ENCODE data around the gene C16orf96.

Gene C16orf96

DNA sequence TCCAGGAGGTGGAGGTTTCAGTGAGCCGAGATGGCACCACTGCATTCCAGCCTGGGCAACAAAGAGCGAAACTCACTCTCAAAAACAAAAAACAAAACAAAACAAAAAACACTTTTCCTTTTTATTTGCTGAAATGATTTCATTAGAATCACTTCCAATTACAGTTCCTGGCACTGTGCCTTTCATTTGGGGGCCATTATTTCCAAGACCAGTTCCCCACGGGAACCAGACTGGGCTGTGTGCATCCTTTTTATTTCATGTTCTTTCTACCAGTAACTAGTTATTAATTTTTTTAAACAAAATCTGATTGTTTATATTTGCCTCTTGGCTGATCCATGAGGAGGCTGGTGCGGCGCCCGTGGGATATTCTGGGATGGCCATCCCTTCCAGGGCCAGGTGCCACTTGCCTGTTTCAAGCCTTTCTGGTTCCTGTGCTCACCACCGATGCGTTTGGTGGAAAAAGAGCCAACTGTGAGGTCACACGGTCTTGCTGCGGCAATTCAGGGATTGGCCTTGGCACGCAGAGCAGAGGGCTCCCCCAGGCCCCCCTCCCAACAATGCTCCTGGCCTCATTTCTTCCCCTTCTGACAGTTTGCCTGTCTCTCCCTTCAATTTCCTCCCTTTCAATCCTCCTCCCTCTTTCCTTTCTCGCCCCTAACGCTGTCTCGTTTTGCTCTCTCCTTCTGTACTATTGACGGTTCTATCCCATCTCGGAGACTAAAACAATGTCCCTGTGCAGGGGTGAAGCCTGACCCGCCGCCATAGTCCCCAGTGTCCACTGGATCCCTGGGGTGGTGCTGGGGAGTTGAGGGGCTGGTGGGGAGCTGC lies 45.1 kb downstream of the C16orf96 start:
- DNase-seq (ENCODE audit: low read depth) = no peak

DNA sequence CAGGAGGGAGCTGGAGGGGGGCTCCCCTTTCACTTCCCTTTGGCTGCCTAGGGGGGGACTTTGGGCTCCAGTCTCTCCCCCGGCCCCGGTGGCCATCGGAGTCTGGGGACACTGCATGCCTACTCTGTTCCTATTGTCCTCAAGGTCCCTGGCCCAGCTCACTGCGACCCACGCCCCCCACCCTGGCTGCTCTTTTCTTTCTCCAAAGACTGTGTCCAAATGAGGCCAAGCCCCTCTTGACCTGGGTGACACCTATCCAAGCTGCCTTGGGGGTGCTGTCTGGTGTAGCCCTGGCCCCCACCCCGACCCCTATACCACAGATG lies 45.7 kb downstream of the C16orf96 start:
- no peak for DNase-seq (ENCODE audit: low read depth)

DNA sequence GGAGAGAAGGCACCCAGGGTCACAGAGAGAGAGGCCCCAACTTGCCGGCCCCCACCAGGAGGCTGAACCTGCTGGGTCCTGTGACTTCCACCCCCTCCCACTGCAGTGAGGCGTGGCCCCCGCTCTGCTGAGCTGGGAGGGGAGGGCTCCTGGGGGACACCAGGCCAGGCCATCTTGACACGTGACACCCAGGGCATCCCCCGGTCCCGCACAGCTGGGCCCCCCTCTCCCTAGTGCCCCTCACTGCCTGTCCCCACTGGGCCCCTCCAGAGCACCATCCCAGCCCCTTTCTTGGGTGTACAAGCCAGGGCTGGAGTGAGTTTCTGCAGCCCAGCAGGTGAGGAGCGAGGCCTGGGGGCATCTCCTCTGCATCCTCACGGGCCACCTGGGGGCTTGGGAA lies 46.2 kb downstream of the C16orf96 start:
- DNase-seq (ENCODE audit: low read depth) = no peak

DNA sequence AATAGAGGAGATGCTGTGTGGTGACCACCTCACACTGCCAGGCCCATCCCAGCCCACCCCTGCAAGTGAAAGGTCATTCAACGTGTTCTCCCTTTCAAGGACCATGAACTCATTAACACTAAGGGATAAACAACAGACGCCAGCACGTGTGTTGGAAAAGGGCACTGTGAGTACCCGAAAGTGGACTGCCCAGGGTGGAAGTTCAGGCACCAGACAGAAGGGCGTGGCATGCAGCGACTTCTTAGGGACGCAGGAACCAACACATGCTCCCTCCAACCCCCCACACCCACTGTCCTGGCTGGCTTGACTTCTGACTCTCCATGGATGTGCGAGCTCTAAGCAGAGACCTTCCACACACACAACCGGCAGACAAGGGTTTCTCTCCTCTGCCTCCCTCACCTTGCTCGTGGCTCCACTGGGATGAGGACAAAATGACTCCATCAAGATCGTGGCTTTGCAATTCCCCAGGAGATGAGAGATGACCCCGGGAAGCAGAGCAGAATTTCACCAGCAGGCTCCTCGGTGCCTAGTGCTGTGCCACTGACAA lies 47.6 kb downstream of the C16orf96 start:
- no peak for DNase-seq (ENCODE audit: low read depth)

DNA sequence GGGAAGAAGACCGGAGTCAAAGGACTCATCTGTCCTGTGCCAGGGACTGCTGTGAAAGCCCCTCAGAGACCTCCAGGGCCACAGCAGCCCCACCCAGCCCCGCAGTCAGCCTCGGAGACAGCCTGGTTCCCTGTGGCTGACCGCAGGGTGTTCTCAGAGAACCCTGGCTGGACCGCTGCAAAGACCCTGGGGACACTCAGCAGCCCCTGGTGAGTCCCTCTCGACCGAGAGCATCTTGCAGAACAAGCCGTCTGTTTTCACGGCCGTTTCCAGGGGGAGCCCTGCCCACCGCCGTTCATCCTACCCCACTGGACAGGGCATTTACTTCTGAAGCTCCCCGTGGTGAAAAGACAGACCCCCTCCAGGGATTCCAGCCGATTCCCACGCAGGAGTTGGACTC lies 48.3 kb downstream of the C16orf96 start:
- DNase-seq (ENCODE audit: low read depth) = no peak

DNA sequence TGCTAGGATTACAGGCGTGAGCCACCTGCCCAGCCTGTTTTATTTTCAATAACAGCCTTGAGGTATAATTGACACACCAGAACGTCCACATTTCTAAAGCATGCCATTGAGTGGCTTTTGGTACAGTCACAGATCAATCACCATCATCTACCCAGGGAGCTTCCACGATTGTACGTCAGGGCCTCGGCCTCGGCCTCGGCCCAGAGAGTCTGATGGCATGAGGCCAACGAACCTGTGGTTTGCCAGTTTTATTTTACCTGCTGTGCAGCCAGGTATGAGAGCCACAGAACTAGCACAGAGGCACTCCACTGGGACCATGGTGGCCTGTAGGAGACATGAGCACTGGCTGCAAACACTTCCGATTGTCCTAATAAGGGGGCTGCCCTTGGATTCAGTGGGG lies 50.2 kb downstream of the C16orf96 start:
- DNase-seq (ENCODE audit: low read depth) = no peak

DNA sequence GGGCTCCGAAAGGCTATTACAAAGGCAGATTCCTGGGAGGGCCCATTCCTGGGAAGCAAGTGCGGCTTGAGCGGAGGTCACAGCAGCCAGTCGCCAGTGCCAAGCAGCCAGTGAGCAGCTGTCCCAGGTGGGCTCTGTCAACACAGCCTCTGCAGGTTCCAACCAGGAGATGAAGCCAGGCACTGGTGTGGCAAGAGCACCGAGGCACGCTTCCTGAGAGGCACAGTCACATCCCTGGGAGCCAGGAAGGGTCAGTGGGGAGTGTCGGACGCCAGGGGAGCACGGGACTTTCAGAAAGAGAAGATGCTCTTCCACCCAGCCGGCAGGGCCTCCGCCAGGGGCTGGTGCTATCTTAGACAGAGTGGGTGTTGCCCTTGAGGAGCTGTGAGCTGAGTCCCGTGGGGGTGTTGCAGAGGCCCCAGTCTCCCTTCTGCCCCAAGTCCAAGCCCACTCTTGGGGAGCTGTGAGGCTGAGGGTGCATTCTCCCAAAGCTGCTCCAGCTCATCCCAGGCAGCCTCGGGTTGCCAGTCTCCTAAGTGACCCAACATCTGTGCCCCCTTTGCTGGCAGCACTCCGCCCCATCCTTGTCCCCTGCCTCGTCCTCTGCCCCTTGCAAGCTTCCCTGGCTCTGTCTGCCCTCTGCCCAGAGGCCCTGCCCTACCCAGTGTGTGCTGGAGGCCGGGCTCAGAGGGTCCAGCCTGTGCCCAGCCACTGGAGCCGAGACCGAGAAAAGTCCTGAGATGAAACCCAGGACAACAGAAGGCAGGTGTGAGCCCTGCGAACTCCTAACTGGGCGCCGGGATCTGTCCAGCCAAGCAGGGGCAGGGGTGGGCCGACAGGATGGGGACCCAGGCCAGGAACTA lies 51.9 kb downstream of the C16orf96 start:
- no peak for DNase-seq (ENCODE audit: low read depth)

DNA sequence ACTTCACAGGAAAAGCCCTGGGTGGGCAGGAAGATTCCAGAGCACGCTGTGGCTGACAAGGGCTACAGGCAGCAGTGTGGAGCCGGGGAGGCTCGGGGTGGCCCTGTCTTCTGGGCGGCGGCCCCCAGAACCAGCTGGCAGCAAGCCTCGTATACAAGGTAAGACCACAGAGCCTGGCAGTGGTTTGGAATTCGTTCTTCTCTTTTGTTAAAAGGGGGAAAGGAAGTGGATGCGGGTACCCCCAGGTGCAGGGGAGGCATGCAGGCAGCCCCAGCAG lies 52.5 kb downstream of the C16orf96 start:
- DNase-seq (ENCODE audit: low read depth) = no peak

DNA sequence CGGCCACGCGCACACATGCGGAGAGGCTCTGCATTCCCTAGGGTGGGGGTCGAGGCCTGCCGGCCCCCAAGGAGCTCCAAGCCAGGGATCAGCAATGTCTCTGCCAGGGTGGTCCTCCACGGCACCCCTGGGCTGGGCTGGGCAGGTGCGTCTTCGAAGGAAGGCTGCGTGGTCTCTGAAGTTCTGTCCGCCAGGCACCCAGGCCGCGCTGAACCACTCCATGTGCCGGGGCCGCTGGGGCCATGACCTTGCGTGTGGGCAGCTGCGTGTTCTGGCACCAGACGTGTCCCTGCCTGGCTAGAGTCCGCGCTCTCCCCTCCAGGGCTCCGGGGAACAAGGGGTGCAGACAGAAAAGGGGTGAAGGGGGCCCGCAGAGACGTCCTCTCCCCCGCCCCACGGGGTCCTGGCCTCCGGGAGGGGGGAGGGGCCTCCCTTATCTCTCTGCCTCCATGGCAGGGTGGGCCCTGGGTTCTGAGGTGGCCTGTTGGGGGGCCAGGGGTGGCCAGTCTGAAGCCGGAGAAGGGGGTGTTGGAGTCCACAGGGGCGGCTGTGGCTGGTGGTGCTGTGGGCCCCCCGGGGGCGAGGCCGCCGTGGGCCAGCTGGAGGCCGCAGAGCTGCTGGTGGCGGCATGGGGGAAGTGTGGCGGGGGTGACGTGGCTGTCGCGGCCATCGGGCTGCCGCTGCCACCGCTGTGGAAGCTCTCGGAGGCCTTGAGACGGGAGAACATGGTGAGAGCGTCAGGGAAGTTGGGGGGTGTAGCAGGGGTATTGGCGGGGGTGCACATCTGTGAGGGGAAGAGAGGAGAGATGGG lies 53.3 kb downstream of the C16orf96 start:
- no peak for DNase-seq (ENCODE audit: low read depth)

DNA sequence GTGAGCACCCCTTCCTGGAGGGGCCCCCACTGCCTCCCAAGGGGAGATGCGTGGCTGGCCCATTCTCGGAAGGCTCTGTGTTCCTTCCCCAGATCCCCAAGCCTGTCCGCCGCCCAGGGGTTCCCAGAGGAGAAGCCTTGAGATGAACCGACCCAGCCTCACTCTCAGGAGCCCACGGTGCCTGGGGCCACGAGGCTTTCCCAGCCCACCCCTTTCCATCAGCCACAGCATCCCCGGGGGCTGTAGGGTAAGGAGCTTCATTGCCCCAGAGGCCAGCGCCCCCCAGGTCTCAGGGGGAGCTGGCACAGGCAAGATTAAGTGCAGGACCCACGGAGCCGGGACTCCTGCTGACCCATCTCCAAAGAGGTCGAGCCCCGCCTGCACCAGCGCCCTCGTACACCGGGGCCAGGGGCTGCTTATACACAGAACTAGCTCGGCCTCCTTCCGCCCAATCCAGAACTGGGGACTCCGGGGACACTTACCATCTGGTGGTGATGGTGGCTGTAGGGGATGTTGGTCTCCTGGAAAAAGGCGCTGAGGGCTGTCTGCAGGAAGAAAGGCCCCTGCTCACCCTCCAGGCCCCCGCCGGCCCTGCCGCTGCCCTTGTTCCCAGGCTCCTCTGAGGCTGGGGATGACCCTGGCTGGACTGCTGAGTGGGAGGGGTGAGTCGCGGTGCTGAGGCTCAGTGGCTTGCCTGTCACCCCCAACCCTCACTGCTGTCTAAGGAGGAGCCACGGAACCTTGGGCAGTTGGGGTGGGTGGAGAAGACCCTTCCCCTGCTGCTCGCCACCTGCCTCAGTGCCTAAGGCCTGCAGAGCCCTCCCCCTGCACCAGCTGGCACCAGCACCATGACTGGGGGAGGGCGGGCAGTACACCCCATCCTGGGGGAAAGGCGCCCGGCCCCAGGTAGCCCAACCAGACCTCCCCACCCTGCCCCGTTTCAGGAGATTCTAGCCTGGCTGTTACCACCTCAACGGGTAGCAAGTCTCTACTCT lies 54.2 kb downstream of the C16orf96 start:
- no peak for DNase-seq (ENCODE audit: low read depth)

DNA sequence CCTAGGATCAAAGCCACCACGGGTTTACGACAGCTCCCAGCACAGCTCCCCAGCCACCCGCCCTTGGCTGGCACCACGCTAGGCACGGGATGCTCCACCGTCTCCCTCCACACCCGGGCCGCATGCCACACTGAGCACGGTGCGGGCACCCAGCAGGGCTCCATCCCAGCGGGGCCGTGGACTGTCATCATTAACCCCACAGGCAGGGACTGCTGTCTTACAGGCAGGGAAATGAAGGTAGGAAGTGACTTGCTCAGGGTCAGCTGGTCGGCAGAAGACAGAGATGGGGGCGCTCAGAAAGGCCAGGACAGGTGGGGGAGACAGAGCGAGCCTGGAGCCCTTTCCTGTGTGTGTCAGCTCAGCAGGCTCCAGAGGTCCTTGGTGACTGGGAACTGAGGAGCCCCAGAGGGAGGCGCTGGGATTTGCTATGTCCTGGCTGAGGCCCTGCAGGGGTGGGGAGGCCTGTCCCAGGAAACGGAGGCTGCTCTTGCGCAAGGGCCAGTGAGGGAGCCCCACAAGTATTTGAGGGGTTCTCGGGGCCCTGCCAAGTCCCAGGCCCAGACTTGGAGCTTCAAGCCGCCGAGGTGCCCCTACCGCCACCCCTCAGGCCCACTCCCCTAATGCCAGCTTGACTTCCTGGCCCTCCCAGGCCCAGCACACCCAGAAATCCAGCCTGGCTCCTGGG lies 55.3 kb downstream of the C16orf96 start:
- no peak for DNase-seq (ENCODE audit: low read depth)

DNA sequence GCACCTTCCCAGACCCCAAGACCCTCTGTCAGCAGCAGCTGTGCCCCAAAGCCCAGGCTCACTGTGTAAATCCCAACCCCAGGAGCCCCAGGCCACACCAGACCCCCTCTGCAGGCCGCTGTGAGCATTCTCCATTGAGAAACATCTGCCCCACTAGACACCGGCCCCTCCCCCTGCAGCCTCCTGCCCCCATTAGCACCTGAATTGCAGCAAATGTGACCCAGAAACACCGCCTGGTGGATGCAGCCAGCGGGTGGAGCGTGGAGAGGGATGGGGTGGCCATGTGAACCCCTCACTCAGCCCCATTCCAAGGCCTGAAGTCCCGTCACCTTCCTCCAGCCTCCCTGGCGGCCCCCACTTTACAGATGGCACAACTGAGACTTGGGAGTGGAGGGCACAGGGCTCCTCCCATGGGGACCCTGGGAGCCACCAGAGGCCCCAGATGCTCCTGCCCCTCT lies 56.4 kb downstream of the C16orf96 start:
- no peak for DNase-seq (ENCODE audit: low read depth)

DNA sequence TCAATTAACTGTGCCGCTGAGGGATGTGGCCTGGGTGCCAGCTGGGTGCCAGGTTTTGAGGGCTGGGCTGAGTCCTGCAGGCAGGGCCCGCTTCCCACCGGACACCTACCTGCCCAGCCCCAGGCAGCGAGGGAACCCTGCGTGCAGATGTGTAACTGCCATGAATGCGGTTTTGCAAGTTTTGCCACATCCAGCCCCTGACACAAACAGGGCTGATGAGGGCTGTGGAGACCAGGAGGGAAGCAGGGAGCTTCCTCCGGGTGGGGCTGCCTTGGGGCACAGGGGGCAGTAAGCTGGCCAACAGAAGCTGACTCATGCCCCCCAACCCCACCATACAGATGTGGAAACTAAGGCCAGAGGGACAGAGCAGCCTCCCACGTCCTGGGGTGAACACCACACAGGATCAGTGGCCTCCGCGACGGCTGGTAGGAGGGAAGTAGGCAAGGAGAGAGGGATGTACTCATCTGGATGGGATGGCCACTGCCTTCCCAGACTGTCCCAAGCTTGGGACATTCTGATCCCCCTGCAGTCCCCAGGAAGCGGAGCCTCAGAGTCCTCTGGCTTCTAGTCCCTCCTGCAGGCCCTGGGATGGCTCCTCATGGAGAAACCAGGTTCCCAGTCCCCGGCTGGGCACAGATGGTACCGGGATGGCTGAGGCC lies 57.0 kb downstream of the C16orf96 start:
- no peak for DNase-seq (ENCODE audit: low read depth)

DNA sequence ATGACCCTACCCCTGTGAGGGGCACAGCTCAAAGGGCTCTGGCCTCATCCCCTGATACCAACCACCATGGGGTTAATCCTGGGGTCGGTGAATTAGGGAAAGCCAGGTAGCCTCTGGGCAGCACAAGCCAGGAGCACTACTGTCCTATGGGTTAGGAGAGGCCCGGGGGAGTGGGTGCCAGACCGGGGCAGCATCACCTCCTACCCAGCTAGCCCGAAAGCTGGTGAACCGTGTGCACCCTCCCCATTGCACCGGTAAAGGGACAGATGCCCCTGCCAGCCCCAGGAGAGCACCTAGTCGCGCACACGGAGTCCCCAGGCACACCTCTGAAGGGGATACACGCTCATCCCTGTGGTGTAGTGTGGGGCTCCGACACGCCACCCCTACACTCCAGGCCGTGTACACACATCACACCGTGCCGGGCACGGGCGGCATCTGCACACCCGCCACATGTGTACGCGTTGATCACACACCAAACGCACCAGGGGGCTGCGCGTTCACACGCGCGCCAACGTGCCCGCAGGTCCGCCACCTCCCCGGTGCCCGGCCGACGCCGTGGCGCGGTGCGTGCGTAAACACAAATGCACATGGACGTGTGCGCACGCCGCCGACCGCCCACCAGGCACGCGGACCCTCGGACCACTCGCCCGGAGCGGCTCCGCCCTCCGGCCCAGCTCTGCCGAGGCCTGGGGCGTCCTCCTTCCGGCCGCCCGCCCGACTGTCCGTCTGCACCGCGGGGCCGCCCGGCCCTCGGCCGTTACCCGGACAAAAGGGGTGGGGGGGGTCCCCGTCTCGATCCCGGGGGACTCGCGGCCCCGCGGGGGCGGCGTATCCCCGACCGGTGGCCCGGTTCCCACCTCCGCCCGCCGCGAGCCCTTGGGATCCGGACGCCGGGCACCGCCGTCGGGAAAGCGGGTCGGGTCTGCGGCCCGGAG lies 57.8 kb downstream of the C16orf96 start:
- no peak for DNase-seq (ENCODE audit: low read depth)

DNA sequence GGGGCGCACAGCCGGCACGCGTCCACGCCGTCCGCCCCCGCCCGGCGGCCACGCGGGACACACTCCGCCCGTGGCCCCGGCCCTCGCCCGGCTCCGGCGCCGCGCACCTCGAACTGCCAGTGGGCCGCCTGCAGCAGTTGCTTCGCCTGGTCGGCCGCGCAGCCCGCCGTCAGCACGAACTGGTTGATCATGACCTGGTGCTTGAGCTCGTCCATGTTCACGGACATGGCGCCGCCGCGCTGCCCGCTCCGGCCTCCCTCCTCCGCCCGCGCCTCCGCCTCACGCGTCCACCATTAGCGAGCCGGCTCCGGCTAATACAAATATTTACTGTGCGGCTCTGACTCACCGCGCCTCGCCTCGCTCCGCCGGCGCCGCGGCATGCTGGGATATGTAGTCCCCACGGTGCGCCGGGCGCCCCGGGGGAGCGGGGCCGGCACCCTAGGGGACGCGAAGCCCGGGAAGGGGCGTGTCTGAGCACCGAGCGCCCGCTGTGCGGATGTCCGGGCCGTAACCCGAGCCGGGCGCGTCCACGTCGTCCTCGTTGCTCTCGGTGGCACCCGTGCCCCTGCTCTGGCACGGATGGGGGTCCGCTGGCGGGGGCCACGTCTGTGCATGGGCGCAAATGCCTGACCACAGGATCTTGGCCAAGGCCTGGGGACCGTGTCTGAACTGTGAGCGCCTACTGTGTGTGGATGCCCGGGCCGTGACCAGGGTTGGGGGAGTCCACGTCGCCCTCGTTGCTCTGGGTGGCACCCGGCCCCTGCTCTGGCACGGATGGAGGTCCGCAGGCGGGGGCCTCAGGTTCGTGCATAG lies 58.6 kb downstream of the C16orf96 start, which contains the start of gene UBALD1:
TSS of gene UBALD1 (minus strand) at position 318 of the 813 bp plus-strand sequence. CDS start at position 227, 91 bp downstream.
- peak; percentile 43 for DNase-seq (ENCODE audit: low read depth)

DNA sequence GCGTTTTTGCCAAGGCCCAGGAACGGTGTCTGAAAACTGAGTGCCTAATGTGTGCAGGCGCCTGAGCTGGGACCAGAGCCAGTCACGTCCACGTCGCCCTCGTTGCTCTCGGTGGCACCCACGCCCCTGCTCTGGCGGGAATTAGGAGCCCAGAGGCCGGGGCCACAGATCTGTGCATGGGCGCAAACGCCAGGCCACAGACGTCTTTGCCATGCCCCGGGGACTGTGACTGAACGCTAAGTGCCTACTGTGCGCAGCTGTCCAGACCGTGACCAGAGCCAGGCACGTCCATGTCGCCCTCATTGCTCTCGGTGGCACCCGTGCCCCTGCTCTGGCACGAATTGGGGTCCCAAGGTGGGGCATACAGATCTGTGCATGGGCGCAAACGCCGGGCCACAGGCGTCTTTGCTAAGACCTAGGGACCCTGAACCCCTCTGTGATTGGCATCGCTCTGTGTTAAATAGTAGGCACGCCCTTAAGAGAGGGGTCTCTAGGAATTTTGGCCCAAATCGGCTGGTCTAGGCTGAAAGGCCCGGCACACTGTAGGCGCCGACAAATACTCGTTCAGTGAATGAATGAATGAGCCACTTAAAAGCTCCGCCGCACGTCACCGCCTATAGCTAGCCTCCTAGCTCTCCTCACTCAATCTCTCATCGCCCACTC lies 59.4 kb downstream of the C16orf96 start:
- DNase-seq (ENCODE audit: low read depth) = no peak
